GM12878 (cell line): ENCODE measurements around the gene IL23R. TPM values are rescaled to one million over a fixed set of nuclear protein-coding genes. Genes with fewer than 3 reads are reported as not detected.

Source experiments
- ATAC-seq: fragments of 200-7000 bp; cut with Tn5 transposase; 3 replicates; pipeline ENCODE4 v1.9.1; 2020; ENCODE audit warnings: mild to moderate bottlenecking, moderate library complexity
- BruUV-seq: library from RNA; stranded (reverse); fragments of 400-500 nt; replicated peaks from 2 replicates; lab custom pipeline; 2021; lab: Mats Ljungman, UMichigan
- CTCF ChIA-PET: fragments of 300-600 bp; sonication (Branson Sonifier 250); formaldehyde crosslinking; extraction: SDS; loops from one replicate; lab custom pipeline; 2021; ENCODE audit warnings: inconsistent platforms; lab: Yijun Ruan, JAX
- POLR2A ChIA-PET: fragments of 350-600 bp; formaldehyde crosslinking; extraction: SDS; loops from one replicate; lab custom pipeline; 2021; ENCODE audit warnings: inconsistent platforms; lab: Charles Lee
- RAD21 ChIA-PET: fragments of 300-600 bp; sonication (Branson Sonifier 250); formaldehyde crosslinking; loops from one replicate; lab custom pipeline; 2023; ENCODE audit warnings: antibody characterized with exemption; ENCODE audit not compliant: unreplicated experiment; lab: Charles Lee
- SMC1A ChIA-PET: fragments of 300-600 bp; sonication (Branson Sonifier 250); formaldehyde crosslinking; loops from one replicate; lab custom pipeline; 2023; ENCODE audit not compliant: unreplicated experiment, uncharacterized antibody; lab: Charles Lee
- DNase-seq: peaks from one replicate; pipeline ENCODE4 v3.0.0-alpha.2; 2011; ENCODE audit warnings: low read depth, low spot score
- FAIRE-seq: peaks from 3 replicates; lab custom pipeline; 2011; peaks lifted over from hg19 to GRCh38; lab: Jason Lieb, UNC
- H2AFZ ChIP-seq: 2 replicates; pipeline ENCODE4 v1.6.0; 2011; ENCODE audit warnings: low read depth, low read length, control low read depth; ENCODE audit not compliant: control insufficient read depth
- H3K27ac ChIP-seq: 2 replicates; pipeline ENCODE4 v1.5.1; 2011; ENCODE audit warnings: control low read depth; ENCODE audit not compliant: control insufficient read depth, insufficient read depth
- H3K27me3 ChIP-seq, 2 experiments: replicated peaks in 1 of 2; 2 replicates each; pipeline versions ENCODE4 v1.6.0 to v1.6.1; 2011; ENCODE audit warnings: low read length in 1 of 2; ENCODE audit not compliant: control insufficient read depth in 2 of 2, insufficient read depth in 2 of 2
- H3K36me3 ChIP-seq, 2 experiments: 2 replicates each; pipeline ENCODE4 v1.5.1; 2011; ENCODE audit warnings: low read length in 1 of 2; ENCODE audit not compliant: control insufficient read depth in 2 of 2, insufficient read depth in 2 of 2
- H3K4me1 ChIP-seq: 2 replicates; pipeline ENCODE4 v1.6.1; 2011; ENCODE audit warnings: mild to moderate bottlenecking, low read length, moderate library complexity, mixed read lengths; ENCODE audit not compliant: control insufficient read depth, insufficient read depth
- H3K4me2 ChIP-seq: 2 replicates; pipeline ENCODE4 v1.6.0; 2011; ENCODE audit warnings: control low read depth; ENCODE audit not compliant: control insufficient read depth, insufficient read depth
- H3K4me3 ChIP-seq: fragments of 200-600 bp; sonication (generic); 2 replicates; pipeline ENCODE4 v1.5.1; 2016
- H3K79me2 ChIP-seq: 2 replicates; pipeline ENCODE4 v1.6.0; 2011; ENCODE audit warnings: low read length; ENCODE audit not compliant: control insufficient read depth, insufficient read depth
- H3K9ac ChIP-seq: 2 replicates; pipeline ENCODE4 v1.8.0; 2011; ENCODE audit warnings: low read length, control low read depth, mixed read lengths; ENCODE audit not compliant: control insufficient read depth, insufficient read depth
- H3K9me3 ChIP-seq: replicated peaks from 3 replicates; pipeline ENCODE4 v1.5.1; 2011; ENCODE audit warnings: mild to moderate bottlenecking, low read length; ENCODE audit not compliant: control insufficient read depth, insufficient read depth
- H4K20me1 ChIP-seq: 2 replicates; pipeline ENCODE4 v1.6.0; 2011; ENCODE audit not compliant: control insufficient read depth, insufficient read depth
- ASH2L ChIP-seq: fragments of 300-600, 200-600 bp; sonication (generic); IDR thresholded peaks from 2 replicates; pipeline ENCODE4 v1.6.1; 2017; ENCODE audit warnings: low read depth, mild to moderate bottlenecking, borderline replicate concordance
- CHD2 ChIP-seq: IDR thresholded peaks from 2 replicates; pipeline ENCODE4 v1.6.1; 2011; ENCODE audit warnings: low read depth, low read length, improper control_type of control experiment, borderline replicate concordance
- CREB1 ChIP-seq: IDR thresholded peaks from 2 replicates; pipeline ENCODE4 v1.6.1; 2012; ENCODE audit warnings: low read depth, mild to moderate bottlenecking, inconsistent platforms
- DPF2 ChIP-seq: fragments of 450-650 bp; IDR thresholded peaks from 2 replicates; pipeline ENCODE4 v1.6.1; 2017; ENCODE audit warnings: mild to moderate bottlenecking
- EED ChIP-seq: sonication (generic); IDR thresholded peaks from 2 replicates; pipeline ENCODE4 v1.6.1; 2016; ENCODE audit warnings: antibody characterized with exemption, low read depth
- FOS ChIP-seq: IDR thresholded peaks from 3 replicates; pipeline ENCODE4 v1.6.1; 2011; ENCODE audit warnings: borderline replicate concordance; ENCODE audit not compliant: insufficient read length; ENCODE audit errors: extremely low read depth
- KAT2A ChIP-seq: conservative IDR thresholded peaks from 2 replicates; pipeline ENCODE4 v1.6.1; 2011; ENCODE audit warnings: low read depth, low read length; ENCODE audit not compliant: control insufficient read depth
- MYC ChIP-seq: IDR thresholded peaks from 2 replicates; pipeline ENCODE4 v1.6.1; 2011; ENCODE audit warnings: mild to moderate bottlenecking, low read length, moderate library complexity, inconsistent platforms; ENCODE audit not compliant: insufficient read depth, insufficient replicate concordance, insufficient read length, severe bottlenecking
- NR2C1 ChIP-seq: fragments of 450-650 bp; IDR thresholded peaks from 2 replicates; pipeline ENCODE4 v1.6.1; 2017; ENCODE audit warnings: antibody characterized with exemption, mild to moderate bottlenecking, moderate library complexity
- POLR2A ChIP-seq: IDR thresholded peaks from 2 replicates; pipeline ENCODE4 v1.6.1; 2011; ENCODE audit warnings: low read depth, mild to moderate bottlenecking, low read length
- RAD21 ChIP-seq: IDR thresholded peaks from 2 replicates; pipeline ENCODE4 v1.6.1; 2011; ENCODE audit warnings: mild to moderate bottlenecking, low read depth, low read length, moderate library complexity; ENCODE audit not compliant: insufficient read depth
- SMAD5 ChIP-seq: IDR thresholded peaks from 2 replicates; pipeline ENCODE4 v1.6.1; 2016; ENCODE audit warnings: antibody characterized with exemption, low read depth
- STAT1 ChIP-seq: fragments of 450-650 bp; conservative IDR thresholded peaks from 2 replicates; pipeline ENCODE4 v1.6.1; 2014; ENCODE audit warnings: antibody characterized with exemption, mild to moderate bottlenecking
- TAF1 ChIP-seq: IDR thresholded peaks from 2 replicates; pipeline ENCODE4 v1.6.1; 2011; ENCODE audit warnings: mild to moderate bottlenecking, low read depth, low read length, borderline replicate concordance
- TARDBP ChIP-seq: IDR thresholded peaks from 2 replicates; pipeline ENCODE4 v1.6.1; 2016; ENCODE audit warnings: borderline replicate concordance
- TCF3 ChIP-seq: IDR thresholded peaks from 2 replicates; pipeline ENCODE4 v1.6.1; 2012; ENCODE audit warnings: low read depth, mild to moderate bottlenecking, low read length, borderline replicate concordance; ENCODE audit not compliant: insufficient read depth
- WRNIP1 ChIP-seq: IDR thresholded peaks from 2 replicates; pipeline ENCODE4 v1.6.1; 2011; ENCODE audit warnings: low read depth, low read length, improper control_type of control experiment, borderline replicate concordance
- ZNF24 ChIP-seq: fragments of 450-650 bp; IDR thresholded peaks from 2 replicates; pipeline ENCODE4 v1.6.1; 2017; ENCODE audit warnings: antibody characterized with exemption, mild to moderate bottlenecking
- WGBS: methylation state at CpG from one replicate; pipeline ENCODE4 v1.1.6; 2016; ENCODE audit warnings: low lambda C conversion rate; ENCODE audit not compliant: insufficient replicate concordance, insufficient coverage; ENCODE audit errors: missing lambda C conversion rate; 5-methylcytosine and 5-hydroxymethylcytosine counted together
- in situ Hi-C: fragments of 300-500 bp; cut with MboI; formaldehyde crosslinking; loops from 9 replicates; pipeline ENCODE4 v1.14.3; 2018; ENCODE audit warnings: mixed read lengths
- intact Hi-C: fragments of 100-400 bp; cut with micrococcal nuclease; formaldehyde crosslinking; loops from one replicate; pipeline ENCODE4 v1.14.2; 2022; ENCODE audit not compliant: unreplicated experiment
- polyA plus RNA-seq, 11 experiments: library from polyadenylated mRNA; depleted of rRNA in 4 of 11; unstranded in 6 of 11; stranded (reverse) in 5 of 11; fragments of >200 nt; fragmentation: Nextera tagmentation in 4 of 11; fragmentation: Illumina TruSeq in 1 of 11; extraction: Ambion mirVana in 4 of 11; extraction: Trizol in 1 of 11; gene quantifications; 1 replicate in 1 of 11; 2 replicates in 10 of 11; pipeline versions ENCODE4 v1.2.1 to v1.2.3, GENCODE V29; 2011 to 2016; ENCODE audit warnings: inconsistent platforms in 2 of 11, missing spikeins in 2 of 11, low read depth in 1 of 11
- total RNA-seq, 4 experiments: library from RNA; depleted of rRNA in 3 of 4; stranded (reverse); fragments of >200 nt in 3 of 4; fragmentation: Illumina TruSeq in 1 of 4; extraction: Trizol in 1 of 4; gene quantifications; 2 replicates each; pipeline versions ENCODE4 v1.2.1 to v1.2.3, GENCODE V29; 2013 to 2021
- TF ChIP-seq, protein P1 (sequence below): IDR thresholded peaks from 2 replicates; pipeline ENCODE4 v1.6.1; 2011; ENCODE audit warnings: mild to moderate bottlenecking, low read depth, low read length, moderate library complexity; ENCODE audit not compliant: insufficient replicate concordance
- TF ChIP-seq, protein P2 (sequence below): IDR thresholded peaks from 2 replicates; pipeline ENCODE4 v1.6.1; 2011; ENCODE audit warnings: borderline replicate concordance, low read depth, mild to moderate bottlenecking, moderate library complexity, mixed read lengths, low read length; ENCODE audit not compliant: insufficient read depth; ENCODE audit errors: extremely low read length
- TF ChIP-seq, protein P3 (sequence below): fragments of 450-650 bp; conservative IDR thresholded peaks from 2 replicates; pipeline ENCODE4 v1.6.1; 2017; ENCODE audit warnings: mild to moderate bottlenecking, moderate library complexity

IL23R gene
- total and polyA plus RNA-seq, 10 of the 15 experiments (the other 5 are each of a cell fraction or from before 2014, with no cell fraction given): 0.16 to 6.4 (median 0.59) TPM

DNA sequence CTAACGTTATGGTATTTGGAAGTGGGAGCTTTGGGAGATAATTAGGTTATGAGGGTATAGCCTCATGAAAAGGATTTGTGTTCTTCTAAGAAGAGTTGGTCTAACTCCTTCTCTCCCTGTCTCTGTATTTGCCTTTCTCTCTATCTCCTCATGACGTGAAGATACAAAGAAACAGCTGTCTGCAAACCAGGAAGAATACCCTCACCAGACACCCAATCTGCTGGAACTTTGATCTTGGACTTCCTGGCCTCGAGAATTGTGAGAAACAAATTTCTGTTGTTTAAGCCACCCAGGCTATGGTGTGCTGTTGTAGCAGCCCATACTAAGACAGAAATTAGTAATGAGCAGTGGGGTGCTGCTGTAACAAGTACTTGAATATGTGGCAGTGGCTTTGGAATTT, 47.6 kb upstream of the IL23R start (continued):
- TF ChIP-seq STAT1 (no peak), TAF1 (no peak), NR2C1 (no peak), POLR2A (no peak), DPF2 (no peak), EED (no peak), FOS (no peak), RAD21 (no peak)

DNA sequence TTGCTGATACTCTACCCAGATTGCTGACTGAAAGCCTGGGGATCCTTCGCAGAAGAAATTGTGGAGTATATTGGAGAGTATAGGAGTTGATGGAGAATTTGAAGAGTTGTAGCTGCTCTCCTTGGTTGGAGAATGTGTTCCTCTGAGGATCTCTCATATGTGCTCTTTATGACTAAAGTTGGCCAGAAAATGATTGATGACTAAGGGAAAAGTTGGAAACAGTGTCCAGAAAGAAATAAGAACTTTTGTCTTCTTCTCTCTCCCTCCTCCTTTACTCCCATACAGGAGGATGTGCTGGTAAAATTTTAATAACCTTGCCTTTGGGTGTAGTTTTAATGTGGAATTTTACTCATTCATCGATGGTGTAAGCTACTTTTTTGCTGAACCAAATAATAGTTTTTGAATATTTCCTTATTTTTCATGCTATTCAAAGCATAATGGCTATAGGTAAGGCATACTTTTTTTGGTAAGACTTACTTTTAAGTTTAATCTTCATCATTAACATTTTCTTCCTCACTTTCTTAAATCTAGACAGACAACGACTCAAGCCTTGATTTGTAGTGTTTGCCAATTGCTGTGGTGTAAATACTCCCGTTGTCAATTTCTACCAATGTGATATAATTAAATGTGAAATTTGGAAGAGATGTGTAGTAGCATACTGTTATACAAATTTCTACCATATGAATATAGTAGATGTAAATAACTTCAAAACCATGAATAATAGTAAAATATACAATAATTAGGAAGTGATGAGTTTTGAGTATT, 45.2 kb upstream of the IL23R start:
- BruUV-seq: no TSS peak
- TF ChIP-seq CHD2 (no peak), TARDBP (no peak), TCF3 (no peak), CREB1 (no peak), WRNIP1 (no peak), MYC (no peak), ZNF24 (no peak), KAT2A (no peak), SMAD5 (no peak), ASH2L (no peak)
- TF ChIP-seq, protein P1, sequence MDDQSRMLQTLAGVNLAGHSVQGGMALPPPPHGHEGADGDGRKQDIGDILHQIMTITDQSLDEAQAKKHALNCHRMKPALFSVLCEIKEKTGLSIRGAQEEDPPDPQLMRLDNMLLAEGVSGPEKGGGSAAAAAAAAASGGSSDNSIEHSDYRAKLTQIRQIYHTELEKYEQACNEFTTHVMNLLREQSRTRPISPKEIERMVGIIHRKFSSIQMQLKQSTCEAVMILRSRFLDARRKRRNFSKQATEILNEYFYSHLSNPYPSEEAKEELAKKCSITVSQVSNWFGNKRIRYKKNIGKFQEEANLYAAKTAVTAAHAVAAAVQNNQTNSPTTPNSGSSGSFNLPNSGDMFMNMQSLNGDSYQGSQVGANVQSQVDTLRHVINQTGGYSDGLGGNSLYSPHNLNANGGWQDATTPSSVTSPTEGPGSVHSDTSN: no peak
- TF ChIP-seq, protein P2, sequence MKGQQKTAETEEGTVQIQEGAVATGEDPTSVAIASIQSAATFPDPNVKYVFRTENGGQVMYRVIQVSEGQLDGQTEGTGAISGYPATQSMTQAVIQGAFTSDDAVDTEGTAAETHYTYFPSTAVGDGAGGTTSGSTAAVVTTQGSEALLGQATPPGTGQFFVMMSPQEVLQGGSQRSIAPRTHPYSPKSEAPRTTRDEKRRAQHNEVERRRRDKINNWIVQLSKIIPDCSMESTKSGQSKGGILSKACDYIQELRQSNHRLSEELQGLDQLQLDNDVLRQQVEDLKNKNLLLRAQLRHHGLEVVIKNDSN: no peak
- TF ChIP-seq, protein P3, sequence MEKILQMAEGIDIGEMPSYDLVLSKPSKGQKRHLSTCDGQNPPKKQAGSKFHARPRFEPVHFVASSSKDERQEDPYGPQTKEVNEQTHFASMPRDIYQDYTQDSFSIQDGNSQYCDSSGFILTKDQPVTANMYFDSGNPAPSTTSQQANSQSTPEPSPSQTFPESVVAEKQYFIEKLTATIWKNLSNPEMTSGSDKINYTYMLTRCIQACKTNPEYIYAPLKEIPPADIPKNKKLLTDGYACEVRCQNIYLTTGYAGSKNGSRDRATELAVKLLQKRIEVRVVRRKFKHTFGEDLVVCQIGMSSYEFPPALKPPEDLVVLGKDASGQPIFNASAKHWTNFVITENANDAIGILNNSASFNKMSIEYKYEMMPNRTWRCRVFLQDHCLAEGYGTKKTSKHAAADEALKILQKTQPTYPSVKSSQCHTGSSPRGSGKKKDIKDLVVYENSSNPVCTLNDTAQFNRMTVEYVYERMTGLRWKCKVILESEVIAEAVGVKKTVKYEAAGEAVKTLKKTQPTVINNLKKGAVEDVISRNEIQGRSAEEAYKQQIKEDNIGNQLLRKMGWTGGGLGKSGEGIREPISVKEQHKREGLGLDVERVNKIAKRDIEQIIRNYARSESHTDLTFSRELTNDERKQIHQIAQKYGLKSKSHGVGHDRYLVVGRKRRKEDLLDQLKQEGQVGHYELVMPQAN: no peak

More for the DNA sequence above, 45.2 kb upstream of the IL23R start:
- Histone ChIP-seq H4K20me1 (no peaks in the 10 kb centered on the region), H3K4me2 (no peak overlapping the region), H3K27ac (no peak overlapping the region), H3K27me3 (peaks cover 0 to 5% of the 10 kb centered on the region in 2 experiments; a peak in 1 of 4 replicates), H3K4me3 (no peak overlapping the region), H3K36me3 (no peaks in the 10 kb centered on the region), H2AFZ (no peak overlapping the region), H3K9ac (no peak overlapping the region), H3K9me3 (no peaks in the 10 kb centered on the region), H3K4me1 (no peaks in the 10 kb centered on the region), H3K79me2 (no peaks in the 10 kb centered on the region)
- intact Hi-C loops (no loop called here), in situ Hi-C loops (no loop called here)
- ChIA-PET CTCF (interaction anchor here (1.0 to 1.5 kb wide), 2 partner anchors 17 to 23 kb away, joined by 3 to 5 read pairs; no protein-coding TSS in a partner anchor), POLR2A (no interaction called here), SMC1A (interaction anchor here (0.9 kb wide), 1 partner anchor 25 kb away, joined by 3 read pairs; no protein-coding TSS in a partner anchor), RAD21 (no interaction called here)
- DNase-seq: no peak
- FAIRE-seq: no peak
- 19% methylated on average over 4 of the region's 4 CpGs for WGBS
- no peak for ATAC-seq
